ENCODE data around the gene SIGLEC5.

The SIGLEC5 gene

GRCh38 chr19:51632126-51632525, 1.9 kb upstream of the SIGLEC5 start:
- no peak for TF ChIP-seq RAD21 (IDR thresholded peaks at IDR 0.05; ENCODE audit: low read depth)

- TF ChIP-seq, protein P1, sequence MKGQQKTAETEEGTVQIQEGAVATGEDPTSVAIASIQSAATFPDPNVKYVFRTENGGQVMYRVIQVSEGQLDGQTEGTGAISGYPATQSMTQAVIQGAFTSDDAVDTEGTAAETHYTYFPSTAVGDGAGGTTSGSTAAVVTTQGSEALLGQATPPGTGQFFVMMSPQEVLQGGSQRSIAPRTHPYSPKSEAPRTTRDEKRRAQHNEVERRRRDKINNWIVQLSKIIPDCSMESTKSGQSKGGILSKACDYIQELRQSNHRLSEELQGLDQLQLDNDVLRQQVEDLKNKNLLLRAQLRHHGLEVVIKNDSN (IDR thresholded peaks at IDR 0.05): no peak
- TF ChIP-seq TCF12 (IDR thresholded peaks at IDR 0.05; ENCODE audit: low read depth) (no peak), TAF1 (IDR thresholded peaks at IDR 0.05; ENCODE audit: low read depth) (no peak), NFIC (IDR thresholded peaks at IDR 0.05) (no peak), MAX (IDR thresholded peaks at IDR 0.05) (no peak), EP300 (IDR thresholded peaks at IDR 0.05; ENCODE audit: borderline replicate concordance) (no peak), CREB1 (IDR thresholded peaks at IDR 0.05; ENCODE audit: low read depth) (no peak), EGR1 (IDR thresholded peaks at IDR 0.05) (no peak), ZBTB7A (IDR thresholded peaks at IDR 0.05; ENCODE audit: low read depth) (no peak), TEAD4 (IDR thresholded peaks at IDR 0.05) (no peak)
These were observed 1.9 kb downstream of the SIGLEC5 start for GRCh38 chr19:51628153-51628939.

- TF ChIP-seq FOXM1 (IDR thresholded peaks at IDR 0.05; ENCODE audit: borderline replicate concordance, low read depth): no peak
- no peak for TF ChIP-seq TEAD4 (IDR thresholded peaks at IDR 0.05)
- TF ChIP-seq, protein P1 (IDR thresholded peaks at IDR 0.05): no peak
- no peak for TF ChIP-seq RAD21 (IDR thresholded peaks at IDR 0.05; ENCODE audit: low read depth)
- TF ChIP-seq EGR1 (IDR thresholded peaks at IDR 0.05): no peak
- TF ChIP-seq YY1 (IDR thresholded peaks at IDR 0.05; ENCODE audit: low read depth): no peak
- TF ChIP-seq TCF12 (IDR thresholded peaks at IDR 0.05; ENCODE audit: low read depth): no peak
- TF ChIP-seq EP300 (IDR thresholded peaks at IDR 0.05; ENCODE audit: borderline replicate concordance): no peak
These were observed 2.6 kb downstream of the SIGLEC5 start for GRCh38 chr19:51627491-51628138.

GRCh38 chr19:51626675-51627074, 3.5 kb downstream of the SIGLEC5 start:
- no peak for TF ChIP-seq RAD21 (IDR thresholded peaks at IDR 0.05; ENCODE audit: low read depth)
- TF ChIP-seq CEBPB (IDR thresholded peaks at IDR 0.05): no peak
- TF ChIP-seq, protein P1 (IDR thresholded peaks at IDR 0.05): no peak
- no peak for TF ChIP-seq CREB1 (IDR thresholded peaks at IDR 0.05; ENCODE audit: low read depth)
- TF ChIP-seq EGR1 (IDR thresholded peaks at IDR 0.05): no peak
- TF ChIP-seq, protein P2, sequence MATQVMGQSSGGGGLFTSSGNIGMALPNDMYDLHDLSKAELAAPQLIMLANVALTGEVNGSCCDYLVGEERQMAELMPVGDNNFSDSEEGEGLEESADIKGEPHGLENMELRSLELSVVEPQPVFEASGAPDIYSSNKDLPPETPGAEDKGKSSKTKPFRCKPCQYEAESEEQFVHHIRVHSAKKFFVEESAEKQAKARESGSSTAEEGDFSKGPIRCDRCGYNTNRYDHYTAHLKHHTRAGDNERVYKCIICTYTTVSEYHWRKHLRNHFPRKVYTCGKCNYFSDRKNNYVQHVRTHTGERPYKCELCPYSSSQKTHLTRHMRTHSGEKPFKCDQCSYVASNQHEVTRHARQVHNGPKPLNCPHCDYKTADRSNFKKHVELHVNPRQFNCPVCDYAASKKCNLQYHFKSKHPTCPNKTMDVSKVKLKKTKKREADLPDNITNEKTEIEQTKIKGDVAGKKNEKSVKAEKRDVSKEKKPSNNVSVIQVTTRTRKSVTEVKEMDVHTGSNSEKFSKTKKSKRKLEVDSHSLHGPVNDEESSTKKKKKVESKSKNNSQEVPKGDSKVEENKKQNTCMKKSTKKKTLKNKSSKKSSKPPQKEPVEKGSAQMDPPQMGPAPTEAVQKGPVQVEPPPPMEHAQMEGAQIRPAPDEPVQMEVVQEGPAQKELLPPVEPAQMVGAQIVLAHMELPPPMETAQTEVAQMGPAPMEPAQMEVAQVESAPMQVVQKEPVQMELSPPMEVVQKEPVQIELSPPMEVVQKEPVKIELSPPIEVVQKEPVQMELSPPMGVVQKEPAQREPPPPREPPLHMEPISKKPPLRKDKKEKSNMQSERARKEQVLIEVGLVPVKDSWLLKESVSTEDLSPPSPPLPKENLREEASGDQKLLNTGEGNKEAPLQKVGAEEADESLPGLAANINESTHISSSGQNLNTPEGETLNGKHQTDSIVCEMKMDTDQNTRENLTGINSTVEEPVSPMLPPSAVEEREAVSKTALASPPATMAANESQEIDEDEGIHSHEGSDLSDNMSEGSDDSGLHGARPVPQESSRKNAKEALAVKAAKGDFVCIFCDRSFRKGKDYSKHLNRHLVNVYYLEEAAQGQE (IDR thresholded peaks at IDR 0.05; ENCODE audit: low read depth): no peak
- no peak for TF ChIP-seq EP300 (IDR thresholded peaks at IDR 0.05; ENCODE audit: borderline replicate concordance)
- TF ChIP-seq ZBTB7A (IDR thresholded peaks at IDR 0.05; ENCODE audit: low read depth): no peak
- no peak for TF ChIP-seq TCF12 (IDR thresholded peaks at IDR 0.05; ENCODE audit: low read depth)
- no peak for TF ChIP-seq NFIC (IDR thresholded peaks at IDR 0.05)
- TF ChIP-seq MAX (IDR thresholded peaks at IDR 0.05): no peak
- no peak for TF ChIP-seq TEAD4 (IDR thresholded peaks at IDR 0.05)

GRCh38 chr19:51621178-51621577, 9.0 kb downstream of the SIGLEC5 start:
- TF ChIP-seq NFIC (IDR thresholded peaks at IDR 0.05): no peak
- TF ChIP-seq TAF1 (IDR thresholded peaks at IDR 0.05; ENCODE audit: low read depth): no peak
- TF ChIP-seq RAD21 (IDR thresholded peaks at IDR 0.05; ENCODE audit: low read depth): no peak
- no peak for TF ChIP-seq TCF12 (IDR thresholded peaks at IDR 0.05; ENCODE audit: low read depth)
- TF ChIP-seq FOXM1 (IDR thresholded peaks at IDR 0.05; ENCODE audit: borderline replicate concordance, low read depth): no peak
- no peak for TF ChIP-seq EP300 (IDR thresholded peaks at IDR 0.05; ENCODE audit: borderline replicate concordance)
- no peak for TF ChIP-seq TEAD4 (IDR thresholded peaks at IDR 0.05)
- TF ChIP-seq CEBPB (IDR thresholded peaks at IDR 0.05): no peak
- TF ChIP-seq, protein P2 (IDR thresholded peaks at IDR 0.05; ENCODE audit: low read depth): no peak
- no peak for TF ChIP-seq MAX (IDR thresholded peaks at IDR 0.05)
- no peak for TF ChIP-seq EGR1 (IDR thresholded peaks at IDR 0.05)
- TF ChIP-seq CREB1 (IDR thresholded peaks at IDR 0.05; ENCODE audit: low read depth): no peak
- TF ChIP-seq, protein P1 (IDR thresholded peaks at IDR 0.05): no peak
- no peak for TF ChIP-seq YY1 (IDR thresholded peaks at IDR 0.05; ENCODE audit: low read depth)
- TF ChIP-seq ZBTB7A (IDR thresholded peaks at IDR 0.05; ENCODE audit: low read depth): no peak

Data from Ishikawa (cell line).